Endothelial cell (in vitro differentiated cells): ENCODE results near the gene FBXL20. TPM values are rescaled to one million over a fixed set of nuclear protein-coding genes. Genes with fewer than 3 reads are reported as not detected.

Experiments
- DNase-seq: peaks from one replicate; pipeline ENCODE4 v3.0.0; 2021; ENCODE audit warnings: low spot score
- H3K27ac Mint-ChIP-seq: one replicate; pipeline ENCODE4 v1.8.0; 2021; ENCODE audit warnings: mixed read lengths, inconsistent platforms; ENCODE audit not compliant: unreplicated experiment
- H3K27me3 Mint-ChIP-seq: one replicate; pipeline ENCODE4 v1.8.0; 2021; ENCODE audit warnings: mild to moderate bottlenecking, moderate library complexity, mixed read lengths, inconsistent platforms; ENCODE audit not compliant: unreplicated experiment
- H3K36me3 Mint-ChIP-seq: one replicate; pipeline ENCODE4 v1.8.0; 2021; ENCODE audit warnings: mild to moderate bottlenecking, low read depth, mixed read lengths, inconsistent platforms; ENCODE audit not compliant: unreplicated experiment
- H3K4me1 Mint-ChIP-seq: one replicate; pipeline ENCODE4 v1.8.0; 2021; ENCODE audit warnings: mild to moderate bottlenecking, mixed read lengths, inconsistent platforms; ENCODE audit not compliant: unreplicated experiment
- H3K4me3 Mint-ChIP-seq: one replicate; pipeline ENCODE4 v1.8.0; 2021; ENCODE audit warnings: mild to moderate bottlenecking, mixed read lengths, inconsistent platforms; ENCODE audit not compliant: unreplicated experiment
- H3K9me3 Mint-ChIP-seq: one replicate; pipeline ENCODE4 v1.8.0; 2021; ENCODE audit warnings: mixed read lengths, inconsistent platforms; ENCODE audit not compliant: unreplicated experiment
- total RNA-seq: library from RNA; stranded (reverse); fragmentation: NEBNext Ultra II Directional; extraction: Animal tissue kit (Norgen Biotek cat#: 25700); gene quantifications from one replicate; pipeline ENCODE4 v1.2.1, GENCODE V29; 2021; ENCODE audit not compliant: unreplicated experiment
- TF ChIP-seq, protein P1 (sequence below): fragments of 200-600 bp; sonication (generic); IDR thresholded peaks from one replicate; pipeline ENCODE4 v1.5.0; 2021; ENCODE audit warnings: antibody characterized with exemption; ENCODE audit not compliant: unreplicated experiment

Gene FBXL20
- total RNA-seq, 1 donor from 2014 or later, result 26.6 TPM

DNA sequence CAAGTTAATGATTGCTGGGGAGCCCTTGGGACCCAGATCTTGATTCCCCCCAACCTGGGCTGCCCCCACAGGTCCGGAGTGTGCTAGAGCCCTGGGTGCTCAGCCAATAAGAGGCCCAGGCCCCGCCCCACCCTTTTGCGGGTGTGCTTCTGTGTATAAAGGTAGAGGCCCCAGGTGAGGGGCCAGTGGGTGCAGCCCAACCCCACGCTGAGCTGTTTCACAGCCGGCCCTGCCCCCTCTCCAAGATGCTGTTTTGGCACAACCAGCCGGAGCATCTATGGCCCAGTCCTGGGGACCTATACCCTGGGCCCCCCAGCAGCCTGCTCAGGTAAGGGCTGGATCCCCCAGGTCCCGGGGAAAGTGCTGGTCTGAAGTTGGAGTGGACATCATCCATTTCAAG lies 163.8 kb downstream of the FBXL20 start:
- TF ChIP-seq, protein P1, sequence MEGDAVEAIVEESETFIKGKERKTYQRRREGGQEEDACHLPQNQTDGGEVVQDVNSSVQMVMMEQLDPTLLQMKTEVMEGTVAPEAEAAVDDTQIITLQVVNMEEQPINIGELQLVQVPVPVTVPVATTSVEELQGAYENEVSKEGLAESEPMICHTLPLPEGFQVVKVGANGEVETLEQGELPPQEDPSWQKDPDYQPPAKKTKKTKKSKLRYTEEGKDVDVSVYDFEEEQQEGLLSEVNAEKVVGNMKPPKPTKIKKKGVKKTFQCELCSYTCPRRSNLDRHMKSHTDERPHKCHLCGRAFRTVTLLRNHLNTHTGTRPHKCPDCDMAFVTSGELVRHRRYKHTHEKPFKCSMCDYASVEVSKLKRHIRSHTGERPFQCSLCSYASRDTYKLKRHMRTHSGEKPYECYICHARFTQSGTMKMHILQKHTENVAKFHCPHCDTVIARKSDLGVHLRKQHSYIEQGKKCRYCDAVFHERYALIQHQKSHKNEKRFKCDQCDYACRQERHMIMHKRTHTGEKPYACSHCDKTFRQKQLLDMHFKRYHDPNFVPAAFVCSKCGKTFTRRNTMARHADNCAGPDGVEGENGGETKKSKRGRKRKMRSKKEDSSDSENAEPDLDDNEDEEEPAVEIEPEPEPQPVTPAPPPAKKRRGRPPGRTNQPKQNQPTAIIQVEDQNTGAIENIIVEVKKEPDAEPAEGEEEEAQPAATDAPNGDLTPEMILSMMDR, result no peak
- H3K4me1 Mint-ChIP-seq, result no peaks in the 10 kb centered on the region
- H3K9me3 Mint-ChIP-seq, result no peaks in the 10 kb centered on the region
- H3K27ac Mint-ChIP-seq, result no peak overlapping the region
- DNase-seq, result no peak
- peaks cover 6% of the 10 kb centered on the region for H3K27me3 Mint-ChIP-seq
- no peak overlapping the region for H3K4me3 Mint-ChIP-seq
- no peaks in the 10 kb centered on the region for H3K36me3 Mint-ChIP-seq

DNA sequence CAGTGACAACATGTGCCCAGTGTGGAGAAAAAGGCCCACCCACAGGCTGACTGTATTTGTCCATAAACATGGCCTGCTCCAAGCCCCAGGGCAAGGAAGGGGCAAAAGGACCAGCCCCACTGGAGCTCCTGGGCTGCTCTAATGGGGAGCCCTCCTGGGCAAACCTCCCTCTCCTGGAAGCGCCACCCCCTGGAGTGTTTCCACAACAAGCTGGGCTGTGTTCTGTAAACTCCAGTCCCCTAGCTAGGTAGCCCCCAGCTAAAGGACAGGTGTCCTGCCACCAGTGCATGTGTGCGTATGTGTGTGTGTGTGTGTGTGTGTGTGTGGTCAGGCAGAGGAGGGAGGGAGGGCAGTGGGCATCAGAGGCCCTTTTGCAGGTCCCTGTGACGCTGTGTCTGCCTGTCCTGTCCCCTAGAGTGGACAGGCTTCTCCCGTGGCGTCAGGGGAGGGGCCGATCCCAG lies 164.4 kb downstream of the FBXL20 start:
- H3K4me3 Mint-ChIP-seq, result no peak overlapping the region
- H3K9me3 Mint-ChIP-seq, result no peaks in the 10 kb centered on the region
- peaks cover 8% of the 10 kb centered on the region for H3K27me3 Mint-ChIP-seq
- H3K4me1 Mint-ChIP-seq, result peaks cover 4% of the 10 kb centered on the region
- TF ChIP-seq, protein P1, result no peak
- H3K27ac Mint-ChIP-seq, result no peak overlapping the region
- no peaks in the 10 kb centered on the region for H3K36me3 Mint-ChIP-seq
- no peak for DNase-seq

DNA sequence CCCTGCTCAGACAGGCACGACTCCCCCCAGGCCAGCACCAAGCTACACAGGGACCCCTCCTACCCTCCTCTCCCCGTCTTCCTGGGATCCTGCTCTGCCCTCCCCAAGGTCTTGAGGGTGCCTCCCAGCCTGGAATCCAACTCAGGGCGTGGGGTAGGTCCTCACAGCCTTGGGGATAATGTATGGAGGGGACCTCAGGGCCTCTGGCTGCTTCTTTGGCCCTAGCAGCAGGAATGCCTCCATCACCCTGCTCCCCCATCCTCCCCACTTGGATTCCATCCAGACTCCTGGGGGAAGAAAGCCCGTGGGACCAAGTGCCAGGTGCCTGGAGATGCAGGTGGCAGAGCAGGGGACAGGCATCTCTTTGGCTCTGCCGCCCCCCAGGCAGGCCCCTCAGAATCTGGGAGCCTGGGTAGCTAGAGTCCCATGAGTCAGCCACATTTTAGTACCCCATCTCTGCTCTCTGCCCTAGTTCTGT lies 164.9 kb downstream of the FBXL20 start:
- Mint-ChIP-seq H3K27ac (no peak overlapping the region), H3K27me3 (peaks cover 11% of the 10 kb centered on the region), H3K36me3 (no peaks in the 10 kb centered on the region), H3K4me3 (no peak overlapping the region), H3K4me1 (peaks cover 9% of the 10 kb centered on the region), H3K9me3 (no peaks in the 10 kb centered on the region)
- DNase-seq, result no peak
- TF ChIP-seq, protein P1, result no peak

DNA sequence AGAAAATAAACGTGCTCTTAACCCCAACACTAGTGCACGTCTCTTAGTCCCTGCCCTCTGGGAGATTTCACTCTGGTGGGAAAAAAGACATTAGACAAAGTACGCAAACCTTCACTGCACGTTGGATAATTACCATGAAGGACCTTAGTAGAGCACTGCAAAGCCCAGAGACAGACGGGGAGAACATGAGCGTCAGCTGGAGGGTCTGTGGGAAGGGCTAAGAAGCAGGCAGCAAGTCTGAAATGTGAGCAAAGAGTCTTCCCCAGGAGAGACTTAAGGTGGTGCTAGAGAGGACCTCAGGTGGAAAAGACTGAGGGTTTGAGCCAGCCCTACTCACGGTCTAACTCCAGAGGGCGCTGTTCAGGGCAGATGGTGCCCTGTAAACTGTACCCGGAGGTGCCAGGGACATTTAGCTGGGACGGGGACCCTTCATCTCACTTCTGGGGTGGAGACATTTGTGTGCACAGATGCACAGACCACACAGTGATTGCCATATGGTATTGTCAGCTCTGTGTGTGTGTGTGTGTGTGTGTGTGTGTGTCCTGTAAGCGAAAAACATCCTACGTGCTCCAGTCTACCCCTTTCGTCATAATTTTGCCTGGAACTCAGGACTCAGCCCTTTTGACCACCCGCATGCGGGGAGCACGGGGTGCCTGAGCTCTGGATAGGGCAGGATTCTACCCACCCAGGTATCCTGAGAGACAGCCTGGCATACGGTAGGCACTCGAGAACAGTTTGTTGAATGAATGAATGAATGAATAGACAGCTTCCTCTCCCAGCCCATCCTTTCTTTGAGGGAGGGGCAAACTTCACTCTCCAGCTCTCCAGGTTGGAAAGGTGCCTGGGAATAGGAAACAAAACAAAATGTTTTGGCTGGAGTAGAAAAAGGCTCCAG lies 165.6 kb downstream of the FBXL20 start:
- H3K4me1 Mint-ChIP-seq, result peaks cover 13% of the 10 kb centered on the region
- no peaks in the 10 kb centered on the region for H3K36me3 Mint-ChIP-seq
- H3K27me3 Mint-ChIP-seq, result peaks cover 11% of the 10 kb centered on the region
- TF ChIP-seq, protein P1, result peak; percentile 78
- H3K27ac Mint-ChIP-seq, result no peak overlapping the region
- H3K4me3 Mint-ChIP-seq, result no peak overlapping the region
- DNase-seq, result peak; percentile 65
- no peaks in the 10 kb centered on the region for H3K9me3 Mint-ChIP-seq
